Pulmonary artery endothelial cell (primary cell): ENCODE results near the gene TMEM245. TPM values are rescaled to one million over a fixed set of nuclear protein-coding genes. Genes with fewer than 3 reads are reported as not detected.
"Not testable (repeated sequence)": the region's sequence is repeated elsewhere in the genome, so short reads cannot be mapped to it uniquely, and the experiment has no call there.

Experiments
- DNase-seq: peaks from one replicate; pipeline ENCODE4 v3.0.0-alpha.2; 2011; ENCODE audit warnings: low read depth, low spot score
- total RNA-seq: library from RNA; depleted of rRNA; stranded (reverse); fragments of >200 nt; gene quantifications from 2 replicates; pipeline ENCODE4 v1.2.3, GENCODE V29; 2014

The TMEM245 gene
- total RNA-seq, 1 donor from 2014 or later, result 40.4 TPM

- no peak for DNase-seq
These were observed 13.8 kb upstream of the TMEM245 start for GRCh38 chr9:109133533-109133932.

DNA sequence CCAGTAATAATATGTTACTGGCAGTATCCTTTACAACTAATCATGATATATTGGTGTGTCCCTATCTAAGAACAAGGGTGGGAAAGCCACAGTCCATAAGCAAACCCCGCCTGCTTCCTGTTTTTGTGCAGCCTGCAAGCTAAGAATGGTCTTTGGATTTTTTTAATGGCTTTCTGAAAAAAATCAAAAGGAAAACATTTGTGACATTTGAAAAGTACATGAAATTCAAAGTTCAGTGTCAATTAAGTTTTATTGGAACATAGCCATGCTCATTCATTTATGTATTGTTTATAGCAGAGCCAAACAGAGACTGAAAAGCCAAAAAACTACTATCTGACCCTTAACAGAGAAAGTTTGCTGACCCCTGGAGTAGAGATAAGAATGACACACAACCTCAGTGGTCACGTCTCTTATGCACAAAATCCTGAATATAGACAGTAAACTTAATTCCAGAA lies 12.8 kb upstream of the TMEM245 start:
- no peak for DNase-seq

GRCh38 chr9:109129470-109130197 lies 9.9 kb upstream of the TMEM245 start:
- DNase-seq, result no peak

DNA sequence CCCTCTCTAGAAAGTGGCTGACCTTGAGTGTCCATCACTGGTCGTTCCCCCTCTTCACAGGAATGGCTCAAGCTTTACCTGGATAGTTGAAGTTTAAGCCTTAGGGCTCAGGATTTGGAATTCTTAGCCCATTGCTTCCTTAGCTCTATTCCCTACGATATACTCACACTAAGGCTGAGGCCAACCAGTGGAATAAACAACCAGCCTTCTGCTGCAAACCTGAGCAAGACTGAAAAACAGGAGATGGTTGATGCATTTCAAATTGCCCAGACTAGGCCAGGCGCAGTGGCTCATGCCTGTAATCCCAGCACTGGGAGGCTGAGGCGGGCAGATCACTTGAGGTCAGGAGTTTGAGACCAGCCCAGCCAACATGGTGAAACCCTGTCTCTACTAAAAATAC lies 6.9 kb upstream of the TMEM245 start:
- DNase-seq, result not testable (repeated sequence)

DNA sequence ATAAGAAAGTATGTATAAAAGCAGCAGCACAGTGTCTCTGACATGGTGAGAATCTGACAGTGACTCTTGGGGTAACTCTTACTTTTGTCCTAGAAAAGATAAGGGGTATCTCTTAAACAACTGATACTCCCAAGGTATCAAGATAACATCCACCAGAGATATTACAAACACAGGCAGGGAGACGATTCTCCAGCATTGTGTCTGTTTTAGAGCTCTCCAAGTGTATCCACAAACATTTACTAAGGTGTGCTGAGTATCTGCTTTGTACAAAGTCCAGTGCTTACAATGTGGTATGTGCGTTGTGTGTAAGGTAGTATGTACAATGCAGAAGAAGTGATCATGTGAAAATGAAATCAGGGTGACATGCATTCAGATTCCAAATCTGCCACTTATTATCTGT lies 4.4 kb upstream of the TMEM245 start:
- DNase-seq, result no peak

- no peak for DNase-seq
These were observed 3.2 kb upstream of the TMEM245 start for GRCh38 chr9:109122726-109123621.

DNA sequence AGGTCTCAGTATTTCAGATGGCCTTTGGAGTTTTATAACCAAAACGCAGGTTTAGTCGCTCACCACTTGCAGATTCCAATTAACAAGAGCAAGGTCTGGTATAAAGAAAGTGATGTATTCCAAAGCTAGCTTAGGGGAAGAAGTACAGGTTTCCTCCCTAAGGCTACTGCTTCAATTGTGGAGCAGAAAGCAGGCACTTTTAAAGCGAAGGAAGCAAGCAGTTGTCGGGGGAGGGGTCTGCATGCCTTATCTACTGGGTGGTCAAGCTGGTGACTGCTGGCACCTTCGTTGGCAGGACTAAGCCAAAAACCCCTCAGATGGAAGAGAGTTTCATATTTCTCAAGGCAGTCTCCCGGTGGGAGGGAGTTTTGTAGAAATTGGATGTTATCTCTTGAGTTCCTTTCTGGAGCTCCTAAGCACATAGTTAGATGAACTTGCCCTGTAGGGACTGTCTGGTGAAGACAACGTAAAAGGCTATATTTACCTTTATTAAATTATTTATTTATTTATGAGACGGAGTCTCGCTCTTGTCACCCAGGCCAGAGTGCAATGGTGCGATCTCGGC lies 1.6 kb upstream of the TMEM245 start:
- DNase-seq, result no peak

DNA sequence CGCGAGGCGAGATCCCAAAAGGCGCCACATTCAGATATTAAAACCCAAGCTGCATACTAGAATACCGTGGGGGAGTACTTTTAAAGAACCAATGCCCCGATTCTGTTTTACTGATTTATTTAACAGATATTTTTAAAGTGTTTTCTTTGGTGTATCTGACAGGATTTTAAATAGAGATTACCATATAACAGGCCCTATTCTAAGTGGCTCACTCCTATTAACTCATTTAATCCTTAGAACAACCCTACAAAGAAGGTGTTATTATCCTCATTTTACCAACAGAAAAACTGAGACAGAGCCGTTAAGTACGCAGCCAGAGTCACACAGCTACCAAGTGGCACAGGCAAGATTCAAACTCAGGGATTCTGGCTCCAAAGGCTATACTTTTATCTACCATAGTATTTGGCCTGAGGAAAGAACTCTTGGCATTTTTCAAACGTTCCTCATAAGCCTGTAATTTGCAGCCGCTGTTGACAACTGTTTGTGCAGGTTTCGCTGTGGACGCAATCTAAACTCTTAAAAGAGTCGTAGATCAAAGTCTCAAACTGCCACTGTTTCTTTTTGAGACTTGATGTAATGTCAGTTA lies 550 bp upstream of the TMEM245 start:
- DNase-seq, result no peak

DNA sequence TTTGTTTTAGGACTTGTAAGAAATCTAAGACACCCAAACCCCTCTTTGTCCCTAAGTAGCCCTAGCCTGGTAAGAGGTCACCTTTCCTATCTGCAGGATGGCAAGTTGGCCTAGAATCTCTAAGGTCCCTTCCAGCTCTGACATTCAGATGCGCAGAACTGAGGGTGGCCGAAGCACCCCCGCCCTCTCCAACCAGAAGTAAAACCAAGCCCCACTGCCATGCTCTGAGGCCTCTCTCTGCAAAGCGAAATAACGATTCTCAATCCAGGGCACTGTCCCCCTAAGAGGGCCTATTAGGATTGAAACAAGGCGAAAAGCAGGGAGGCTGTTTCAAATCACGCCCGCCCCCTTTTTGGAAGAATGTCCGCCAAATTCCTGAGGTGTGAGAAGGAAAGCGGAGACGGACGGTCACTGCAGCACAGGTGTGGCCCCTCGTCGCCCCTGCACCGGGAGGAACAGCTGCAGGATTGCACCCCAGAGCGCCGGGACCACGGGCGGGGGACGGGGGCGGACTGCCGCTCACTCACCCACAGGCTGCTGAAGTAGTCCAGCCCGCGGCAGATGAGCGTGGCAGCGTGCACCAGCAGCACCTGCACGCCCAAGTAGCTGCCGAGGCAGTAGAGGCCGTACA lies 824 bp downstream of the TMEM245 start:
- DNase-seq, result no peak

DNA sequence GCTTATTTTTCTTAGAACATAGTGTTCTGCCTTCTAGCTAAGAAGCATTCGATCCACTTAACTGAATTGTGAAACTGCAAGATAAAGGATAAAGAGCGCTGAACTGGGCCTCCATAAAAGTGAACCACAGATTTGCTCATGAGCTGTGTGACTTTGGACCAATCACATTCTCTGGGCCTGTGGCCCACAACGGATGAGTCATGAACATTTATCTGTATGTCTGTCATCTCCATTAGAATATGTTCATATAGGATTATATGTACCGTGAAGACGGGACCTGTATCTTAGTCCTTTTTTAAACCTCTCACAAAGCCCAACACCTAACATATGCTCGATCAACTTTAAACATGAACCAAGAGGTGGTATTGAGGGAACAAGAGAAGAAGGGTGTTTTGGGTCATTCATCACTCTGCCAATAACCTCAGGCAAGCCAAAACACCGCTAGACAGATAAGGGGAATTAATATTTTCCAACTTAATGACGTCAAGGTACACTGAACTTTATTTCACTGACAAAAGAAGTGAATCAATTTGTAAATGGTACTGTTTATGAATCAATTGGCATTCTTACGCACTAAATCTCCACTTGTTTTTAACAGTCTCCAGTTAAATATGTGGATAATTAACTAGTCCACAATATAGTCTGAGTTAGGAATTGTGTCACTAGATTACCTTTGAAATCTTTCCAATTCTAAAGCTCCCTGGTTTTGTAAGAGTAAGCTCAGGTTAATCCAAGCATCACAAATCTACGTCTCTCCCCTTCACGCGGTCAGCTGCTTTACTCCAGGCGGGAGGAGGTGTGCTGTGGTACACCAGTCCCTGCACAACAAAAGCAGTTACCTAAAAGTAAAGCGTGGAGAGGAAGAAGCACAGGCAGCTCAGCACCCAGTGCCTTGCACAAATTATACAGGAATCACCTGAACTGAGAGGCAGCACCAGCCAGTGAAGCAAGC lies 1.6 kb downstream of the TMEM245 start:
- DNase-seq, result no peak

DNA sequence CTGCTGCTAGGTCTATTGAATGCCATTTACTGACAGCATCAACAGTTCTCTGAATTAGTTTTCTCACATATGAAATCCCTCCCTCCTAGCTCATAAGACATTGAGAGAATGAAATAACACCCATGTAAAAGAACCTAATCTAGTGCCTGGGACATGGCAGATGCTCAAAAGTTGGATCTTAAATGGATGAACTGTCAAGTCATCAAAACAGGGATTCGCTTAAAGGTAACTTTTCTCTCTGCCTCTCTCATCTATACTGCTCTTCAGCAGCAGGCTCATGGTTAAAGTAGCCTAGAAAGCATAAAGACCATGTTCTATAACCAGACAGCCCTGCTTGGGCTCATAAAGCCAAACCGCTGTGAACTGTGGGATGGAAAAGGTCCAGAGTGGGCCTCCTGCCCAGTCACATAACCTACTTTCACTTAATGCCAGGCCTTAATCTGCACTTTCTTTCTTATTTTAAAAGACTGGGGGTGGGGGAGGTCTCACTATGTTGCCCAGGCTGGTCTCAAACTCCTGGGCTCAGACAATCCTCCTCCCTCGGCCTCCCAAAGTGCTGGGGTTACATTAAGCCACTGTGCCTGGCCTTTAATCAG lies 3.7 kb downstream of the TMEM245 start:
- no peak for DNase-seq

DNA sequence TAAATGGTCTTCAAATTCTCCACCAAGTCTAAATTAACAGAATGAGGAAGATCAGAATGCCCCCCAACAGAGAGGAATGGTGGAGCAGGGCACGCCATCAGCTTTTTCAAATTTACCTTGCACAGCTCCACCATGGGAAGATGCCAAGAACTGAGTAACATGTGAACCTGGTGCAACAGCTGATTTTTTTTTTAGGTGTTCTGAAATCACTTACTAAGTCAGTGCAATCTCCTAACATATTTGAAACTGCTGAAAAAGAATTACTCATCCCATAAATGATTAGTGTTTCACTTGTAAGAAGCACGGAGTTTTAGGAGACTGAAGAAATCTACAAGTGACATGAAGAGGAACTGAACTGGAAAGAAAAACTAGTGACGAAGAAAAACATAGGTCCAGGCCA lies 5.1 kb downstream of the TMEM245 start:
- DNase-seq, result no peak

GRCh38 chr9:109113892-109114609 lies 5.7 kb downstream of the TMEM245 start:
- DNase-seq, result no peak

DNA sequence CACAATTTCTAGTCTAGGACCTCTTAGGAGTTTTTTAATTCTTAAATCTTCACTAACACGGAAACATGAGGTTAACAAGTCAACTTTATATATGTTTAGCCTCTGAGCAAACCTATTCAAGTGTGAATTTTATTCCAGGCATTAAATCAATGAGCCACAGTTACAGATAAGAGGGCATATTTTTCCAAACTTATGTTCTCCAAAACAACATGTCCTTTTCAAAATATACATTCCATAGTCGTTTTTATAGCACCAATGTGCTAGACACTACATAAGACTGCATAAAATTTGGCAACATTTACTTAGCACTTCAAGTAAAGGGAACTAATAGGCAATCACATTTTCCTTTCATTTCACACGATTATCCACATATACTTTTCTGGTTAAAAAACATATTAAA lies 6.5 kb downstream of the TMEM245 start:
- no peak for DNase-seq

- no peak for DNase-seq
These were observed 9.3 kb downstream of the TMEM245 start for GRCh38 chr9:109110329-109111021.

- DNase-seq, result no peak
These were observed 9.8 kb downstream of the TMEM245 start for GRCh38 chr9:109109967-109110328.

DNA sequence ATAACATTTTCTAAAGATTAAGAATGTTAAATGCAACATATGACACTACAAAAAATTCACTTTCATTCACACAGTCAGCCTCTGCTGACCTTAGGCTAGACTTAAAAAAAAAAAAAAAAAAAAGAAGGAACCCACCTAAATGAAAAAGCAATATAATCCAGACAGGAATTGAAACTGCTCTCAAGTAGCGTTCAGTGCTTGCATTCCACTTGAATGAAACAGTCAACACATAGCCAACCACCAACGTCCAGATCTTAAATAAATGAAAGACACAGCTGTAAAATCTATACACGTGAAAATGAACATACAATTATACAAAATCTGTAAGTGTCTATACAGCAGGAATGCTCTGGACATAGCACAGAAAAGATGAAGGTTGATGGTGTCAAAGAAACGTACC lies 11.4 kb downstream of the TMEM245 start:
- DNase-seq, result no peak

DNA sequence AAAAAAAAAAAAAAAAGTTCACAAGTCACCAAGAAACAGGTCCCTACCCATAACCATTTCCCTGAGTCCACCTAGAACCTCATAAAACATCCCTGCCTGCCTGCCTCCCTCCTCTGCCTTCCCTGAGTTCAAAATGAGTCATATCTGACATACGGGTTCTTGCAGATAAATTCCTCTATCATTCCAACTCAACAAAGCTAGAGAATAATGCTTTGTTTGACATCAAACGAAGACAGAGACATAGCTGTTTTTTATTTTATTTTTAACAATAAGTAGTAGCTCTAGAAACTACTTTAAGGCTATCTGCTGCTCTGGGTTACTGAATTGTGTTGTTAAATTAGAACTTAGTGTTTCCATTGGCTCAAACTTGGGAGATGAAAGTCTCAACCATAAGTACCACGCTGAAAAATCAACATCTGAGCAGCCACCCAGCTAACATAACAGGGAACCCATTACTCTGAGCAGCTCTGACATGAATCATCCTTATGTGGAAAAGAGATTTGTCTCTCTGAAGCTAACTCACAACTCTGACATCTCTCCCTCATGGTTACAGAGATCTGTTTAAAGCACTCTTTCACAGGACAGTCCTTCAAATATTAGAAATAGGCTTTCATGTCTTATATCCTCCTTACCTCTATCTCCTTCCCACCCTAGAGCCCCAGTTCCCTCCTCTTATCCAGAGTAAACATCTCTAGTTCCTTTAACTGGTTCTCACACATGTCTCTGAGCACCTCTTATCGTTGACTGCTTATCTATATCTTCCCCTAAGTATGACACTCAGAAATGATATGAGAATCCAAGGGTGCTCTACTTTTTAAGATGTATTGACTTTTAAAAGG lies 12.1 kb downstream of the TMEM245 start:
- no peak for DNase-seq
